Thyroid gland (tissue), 4 donors: ENCODE results near the gene MAGI1.

Experiments used
- CTCF ChIP-seq, 6 experiments: fragments of 200-600 bp in 3 of 6; fragments of 450-650 bp in 3 of 6; sonication (generic) in 3 of 6; IDR thresholded peaks; one replicate each; pipeline ENCODE4 v1.5.1; 2016 to 2019; ENCODE audit warnings: antibody characterized with exemption in 6 of 6, mild to moderate bottlenecking in 2 of 6, inconsistent platforms in 1 of 6, moderate library complexity in 1 of 6
- POLR2A ChIP-seq, 2 donors: fragments of 450-650 bp; IDR thresholded peaks; one replicate each; pipeline ENCODE4 v1.6.1; 2017; ENCODE audit warnings: antibody characterized with exemption in 2 of 2, mild to moderate bottlenecking in 2 of 2, moderate library complexity in 1 of 2

DNA sequence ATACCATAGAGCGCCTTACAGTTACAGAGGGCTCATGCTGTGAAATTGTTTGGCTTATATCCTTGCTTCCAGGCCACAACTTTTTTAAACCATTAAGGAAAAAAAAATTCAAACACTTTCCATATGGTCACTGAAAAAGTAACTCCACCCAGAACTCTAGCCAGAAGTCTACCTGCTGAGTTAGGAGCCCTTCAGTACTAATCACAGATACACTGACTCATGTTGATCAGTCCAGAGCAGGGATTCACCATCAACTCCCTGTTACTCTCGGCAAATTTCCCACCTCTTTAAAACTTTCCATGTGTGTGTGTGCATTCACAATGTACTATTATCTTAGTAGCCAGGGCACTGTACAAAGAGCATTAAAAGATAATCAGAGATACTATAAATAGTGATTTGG lies 372.8 kb downstream of the MAGI1 start:
- TF ChIP-seq CTCF (IDR thresholded peaks at IDR 0.05) (no peak), POLR2A (IDR thresholded peaks at IDR 0.05) (no peak)
